Cardiac muscle cell (in vitro differentiated cells and primary cell): ENCODE results near the gene RIMBP2. TPM values are rescaled to one million over a fixed set of nuclear protein-coding genes. Genes with fewer than 3 reads are reported as not detected.

Experiments used
- DNase-seq, 2 donors: peaks; one replicate each; pipeline versions ENCODE4 v3.0.0 to v3.0.0-alpha.2; 2010 to 2017; ENCODE audit warnings: low read depth in 1 of 2, low spot score in 1 of 2
- H3K27ac ChIP-seq: fragments of 200-600 bp; sonication (generic); 2 replicates; pipeline ENCODE4 v1.5.1; 2016
- H3K27me3 ChIP-seq: fragments of 200-600 bp; sonication (generic); 2 replicates; pipeline ENCODE4 v1.6.0; 2016; ENCODE audit warnings: control low read depth
- H3K36me3 ChIP-seq: fragments of 200-600 bp; sonication (generic); 2 replicates; pipeline ENCODE4 v1.5.1; 2016; ENCODE audit warnings: control low read depth
- H3K4me1 ChIP-seq: fragments of 200-600 bp; sonication (generic); 2 replicates; pipeline ENCODE4 v1.8.1; 2017; ENCODE audit warnings: low read depth, mild to moderate bottlenecking, mixed run types
- H3K4me3 ChIP-seq: fragments of 200-600 bp; sonication (generic); 2 replicates; pipeline ENCODE4 v1.5.1; 2016; ENCODE audit warnings: mild to moderate bottlenecking
- H3K9me3 ChIP-seq: fragments of 200-600 bp; sonication (generic); 2 replicates; pipeline ENCODE4 v1.5.1; 2017; ENCODE audit warnings: low read depth, mild to moderate bottlenecking, control low read depth
- CTCF ChIP-seq: IDR thresholded peaks from 2 replicates; pipeline ENCODE4 v1.5.1; 2012; ENCODE audit warnings: low read depth, mild to moderate bottlenecking, low read length
- polyA plus RNA-seq: library from polyadenylated mRNA; unstranded; fragments of >200 nt; fragmentation: Nextera tagmentation; extraction: Ambion mirVana; gene quantifications from 2 replicates; pipeline ENCODE4 v1.2.1, GENCODE V29; 2016
- total RNA-seq: library from RNA; depleted of rRNA; stranded (reverse); fragments of >200 nt; gene quantifications from 2 replicates; pipeline ENCODE4 v1.2.3, GENCODE V29; 2016

Gene RIMBP2
- total and polyA plus RNA-seq, 2 experiments from 2014 or later: 2.6 to 10.5 TPM

GRCh38 chr12:130434560-130434959 is 281.5 kb downstream of the RIMBP2 start:
- H3K27ac ChIP-seq: no peak overlapping the region
- H3K36me3 ChIP-seq: no peaks in the 10 kb centered on the region
- TF ChIP-seq CTCF: no peak
- no peak for DNase-seq
- H3K9me3 ChIP-seq: no peaks in the 10 kb centered on the region
- H3K4me3 ChIP-seq: no peak overlapping the region
- H3K27me3 ChIP-seq: no peaks in the 10 kb centered on the region
- H3K4me1 ChIP-seq: no peaks in the 10 kb centered on the region

DNA sequence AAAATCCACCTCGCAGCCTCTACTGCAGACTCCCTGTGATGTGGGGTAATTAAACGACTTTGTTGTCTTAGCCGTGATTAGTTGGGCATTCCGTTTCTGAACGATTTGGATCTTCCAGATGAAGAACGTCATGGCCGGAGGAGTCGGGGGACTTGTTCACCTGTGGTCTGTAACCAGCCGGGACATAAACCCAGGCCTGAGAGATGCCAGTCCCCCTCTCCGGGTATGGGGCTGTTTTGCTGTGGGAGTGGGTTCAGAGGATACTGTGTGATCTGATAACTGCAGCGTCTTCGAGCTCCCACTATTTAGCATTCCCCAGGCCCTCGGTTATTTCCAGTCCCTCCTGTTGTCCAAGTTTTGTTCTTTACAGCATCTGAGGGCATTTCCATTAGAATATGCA is 282.3 kb downstream of the RIMBP2 start:
- H3K27ac ChIP-seq: no peak overlapping the region
- H3K9me3 ChIP-seq: no peaks in the 10 kb centered on the region
- DNase-seq: no peak
- H3K36me3 ChIP-seq: no peaks in the 10 kb centered on the region
- no peaks in the 10 kb centered on the region for H3K27me3 ChIP-seq
- H3K4me1 ChIP-seq: no peaks in the 10 kb centered on the region
- no peak for TF ChIP-seq CTCF
- no peak overlapping the region for H3K4me3 ChIP-seq

DNA sequence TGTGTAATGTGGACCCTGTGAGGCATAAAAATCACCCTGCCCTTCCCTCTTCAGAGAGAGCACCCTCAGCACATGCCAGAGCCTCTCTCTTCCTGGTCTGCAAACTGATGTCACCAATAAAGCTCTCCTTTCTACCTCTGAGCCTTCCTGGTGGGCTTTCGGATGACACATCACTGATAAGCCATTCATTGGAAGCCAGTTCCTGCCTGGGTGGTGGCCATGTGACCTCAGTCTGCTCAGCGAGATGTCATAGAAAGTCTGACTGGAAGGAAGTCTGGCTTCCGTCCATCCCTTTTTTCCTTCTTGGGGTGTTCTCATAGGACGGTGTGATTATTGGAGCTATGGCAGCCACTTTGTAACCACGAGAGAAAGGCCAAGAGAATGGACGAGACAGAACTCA is 282.7 kb downstream of the RIMBP2 start:
- Histone ChIP-seq H3K27me3 (no peaks in the 10 kb centered on the region), H3K27ac (no peak overlapping the region), H3K4me1 (no peaks in the 10 kb centered on the region), H3K36me3 (no peaks in the 10 kb centered on the region), H3K4me3 (no peak overlapping the region), H3K9me3 (no peaks in the 10 kb centered on the region)
- DNase-seq: no peak
- no peak for TF ChIP-seq CTCF

GRCh38 chr12:130431176-130431575 is 284.9 kb downstream of the RIMBP2 start:
- Histone ChIP-seq H3K9me3 (no peaks in the 10 kb centered on the region), H3K4me1 (no peaks in the 10 kb centered on the region), H3K4me3 (no peak overlapping the region), H3K36me3 (no peaks in the 10 kb centered on the region), H3K27me3 (no peaks in the 10 kb centered on the region), H3K27ac (no peak overlapping the region)
- DNase-seq: no peak
- no peak for TF ChIP-seq CTCF

DNA sequence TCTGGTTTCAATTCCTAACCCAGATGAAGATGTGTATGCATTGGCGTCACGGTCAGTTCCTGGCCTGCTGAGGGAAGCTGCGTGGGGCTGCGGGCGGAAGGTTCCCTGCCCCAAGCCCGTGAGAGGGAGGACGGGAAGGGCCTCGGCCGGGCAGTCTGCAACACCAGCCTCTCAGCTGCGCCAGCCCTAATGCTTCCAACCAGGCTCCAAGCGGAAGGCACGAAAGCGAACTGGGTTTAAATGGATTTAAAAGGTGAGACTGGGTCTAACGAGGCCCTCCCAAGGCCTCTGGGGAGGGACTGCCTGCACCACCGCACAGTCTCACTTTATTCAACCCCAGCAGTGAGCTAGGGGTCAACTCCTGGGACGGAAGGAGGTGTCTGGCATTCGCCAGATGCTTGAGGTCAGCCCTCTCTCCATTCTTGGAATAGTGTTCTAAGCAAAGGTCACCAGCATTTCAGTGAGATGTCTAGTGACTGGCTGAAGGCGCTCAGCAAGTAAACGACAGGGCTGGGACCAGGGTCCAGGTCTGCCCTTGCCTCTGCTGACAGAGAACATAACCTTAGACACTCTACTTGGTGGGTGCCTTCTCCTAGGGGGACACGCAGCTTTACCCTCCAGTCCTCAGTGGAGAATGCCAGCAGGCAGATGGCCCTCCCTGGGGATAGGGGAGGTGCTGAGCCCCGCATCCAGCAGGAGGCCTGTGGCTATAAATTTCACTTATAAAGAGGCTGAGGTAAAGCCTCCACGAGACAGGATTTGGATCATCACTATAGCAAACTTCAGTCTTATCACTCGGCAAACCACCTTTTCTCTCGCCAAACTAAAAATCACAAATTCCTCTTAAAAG is 286.2 kb downstream of the RIMBP2 start:
- TF ChIP-seq CTCF: no peak
- no peak for DNase-seq

More for the DNA sequence above, 286.2 kb downstream of the RIMBP2 start:
- no peak overlapping the region for H3K4me3 ChIP-seq
- H3K9me3 ChIP-seq: no peaks in the 10 kb centered on the region
- H3K27ac ChIP-seq: no peak overlapping the region
- H3K36me3 ChIP-seq: no peaks in the 10 kb centered on the region
- H3K4me1 ChIP-seq: no peaks in the 10 kb centered on the region
- no peaks in the 10 kb centered on the region for H3K27me3 ChIP-seq
